Measurements from ENCODE around the gene SIVA1. TPM values are rescaled to one million over a fixed set of nuclear protein-coding genes. Genes with fewer than 3 reads are reported as not detected.

Gene SIVA1
- total RNA-seq, 1 donor from 2014 or later, result 47.9 TPM

DNA sequence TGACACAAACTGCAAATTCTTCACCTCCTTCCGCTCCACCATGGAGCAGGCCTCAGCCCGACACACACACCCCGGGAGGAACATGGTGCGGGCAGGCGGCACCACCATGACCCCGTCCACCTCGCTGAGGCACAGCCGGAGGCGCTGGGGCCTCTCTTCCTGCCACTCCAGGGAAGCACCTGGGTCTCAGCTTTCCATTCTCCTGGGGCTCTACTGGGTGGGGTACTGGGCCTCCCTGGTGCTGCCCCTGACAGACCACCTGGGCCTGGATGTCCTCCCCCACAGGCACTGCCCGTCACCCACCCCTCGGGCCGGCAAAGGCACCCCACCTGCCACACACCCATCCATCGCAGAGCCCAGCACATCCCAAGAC, 32.7 kb downstream of the SIVA1 start:
- DNase-seq, result no peak
- TF ChIP-seq, protein P1, sequence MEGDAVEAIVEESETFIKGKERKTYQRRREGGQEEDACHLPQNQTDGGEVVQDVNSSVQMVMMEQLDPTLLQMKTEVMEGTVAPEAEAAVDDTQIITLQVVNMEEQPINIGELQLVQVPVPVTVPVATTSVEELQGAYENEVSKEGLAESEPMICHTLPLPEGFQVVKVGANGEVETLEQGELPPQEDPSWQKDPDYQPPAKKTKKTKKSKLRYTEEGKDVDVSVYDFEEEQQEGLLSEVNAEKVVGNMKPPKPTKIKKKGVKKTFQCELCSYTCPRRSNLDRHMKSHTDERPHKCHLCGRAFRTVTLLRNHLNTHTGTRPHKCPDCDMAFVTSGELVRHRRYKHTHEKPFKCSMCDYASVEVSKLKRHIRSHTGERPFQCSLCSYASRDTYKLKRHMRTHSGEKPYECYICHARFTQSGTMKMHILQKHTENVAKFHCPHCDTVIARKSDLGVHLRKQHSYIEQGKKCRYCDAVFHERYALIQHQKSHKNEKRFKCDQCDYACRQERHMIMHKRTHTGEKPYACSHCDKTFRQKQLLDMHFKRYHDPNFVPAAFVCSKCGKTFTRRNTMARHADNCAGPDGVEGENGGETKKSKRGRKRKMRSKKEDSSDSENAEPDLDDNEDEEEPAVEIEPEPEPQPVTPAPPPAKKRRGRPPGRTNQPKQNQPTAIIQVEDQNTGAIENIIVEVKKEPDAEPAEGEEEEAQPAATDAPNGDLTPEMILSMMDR (IDR thresholded peaks at IDR 0.05), result no peak
- H3K27ac Mint-ChIP-seq, result no peak overlapping the region

DNA sequence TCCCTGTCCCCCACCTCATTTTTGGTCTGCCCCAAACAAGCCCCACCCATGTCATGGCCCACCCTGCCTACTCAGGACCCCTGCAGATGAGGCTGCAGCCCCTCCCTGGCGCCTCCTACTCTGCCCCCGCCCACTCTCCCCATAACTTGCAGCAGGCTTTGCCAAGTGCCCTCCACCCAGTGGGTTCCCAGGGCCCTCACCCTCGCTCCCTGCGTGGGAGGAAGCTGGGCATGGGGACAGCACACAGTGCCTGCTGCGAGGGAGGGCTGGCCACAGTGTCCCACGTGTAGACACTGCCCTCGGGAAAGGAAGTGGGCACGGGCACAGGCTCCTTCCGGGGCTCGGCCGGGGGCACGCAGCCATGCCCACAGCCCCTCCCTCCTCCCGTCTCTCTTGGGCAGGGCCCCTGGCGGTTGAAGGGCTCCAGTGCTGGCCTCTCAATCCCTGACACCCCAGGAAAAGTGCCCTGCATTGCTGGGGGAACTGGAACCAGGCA, 33.2 kb downstream of the SIVA1 start:
- Mint-ChIP-seq H3K36me3 (ENCODE audit: low read depth) (peaks cover 9% of the 10 kb centered on the region), H3K4me3 (no peak overlapping the region), H3K27ac (no peak overlapping the region), H3K4me1 (no peaks in the 10 kb centered on the region), H3K27me3 (no peaks in the 10 kb centered on the region), H3K9me3 (no peaks in the 10 kb centered on the region)
- TF ChIP-seq, protein P1 (IDR thresholded peaks at IDR 0.05), result no peak
- CTCF ChIA-PET, result interaction anchor here (1.2 kb wide), 1 partner anchor 17 kb away, joined by 3 read pairs; no protein-coding TSS in a partner anchor
- ATAC-seq (ENCODE audit: low read depth) (no peak), DNase-seq (no peak)
- intact Hi-C loops (cut with micrococcal nuclease), result no loop called here
- POLR2A ChIA-PET, result no interaction called here

More for the DNA sequence above, 32.7 kb downstream of the SIVA1 start:
- ChIA-PET POLR2A (no interaction called here), CTCF (interaction anchor here (1.2 kb wide), 1 partner anchor 17 kb away, joined by 3 read pairs; no protein-coding TSS in a partner anchor)
- Mint-ChIP-seq H3K27me3 (no peaks in the 10 kb centered on the region), H3K4me3 (no peak overlapping the region), H3K36me3 (ENCODE audit: low read depth) (peaks cover 7% of the 10 kb centered on the region), H3K4me1 (no peaks in the 10 kb centered on the region), H3K9me3 (no peaks in the 10 kb centered on the region)
- intact Hi-C loops (cut with micrococcal nuclease), result no loop called here
- ATAC-seq (ENCODE audit: low read depth), result no peak

DNA sequence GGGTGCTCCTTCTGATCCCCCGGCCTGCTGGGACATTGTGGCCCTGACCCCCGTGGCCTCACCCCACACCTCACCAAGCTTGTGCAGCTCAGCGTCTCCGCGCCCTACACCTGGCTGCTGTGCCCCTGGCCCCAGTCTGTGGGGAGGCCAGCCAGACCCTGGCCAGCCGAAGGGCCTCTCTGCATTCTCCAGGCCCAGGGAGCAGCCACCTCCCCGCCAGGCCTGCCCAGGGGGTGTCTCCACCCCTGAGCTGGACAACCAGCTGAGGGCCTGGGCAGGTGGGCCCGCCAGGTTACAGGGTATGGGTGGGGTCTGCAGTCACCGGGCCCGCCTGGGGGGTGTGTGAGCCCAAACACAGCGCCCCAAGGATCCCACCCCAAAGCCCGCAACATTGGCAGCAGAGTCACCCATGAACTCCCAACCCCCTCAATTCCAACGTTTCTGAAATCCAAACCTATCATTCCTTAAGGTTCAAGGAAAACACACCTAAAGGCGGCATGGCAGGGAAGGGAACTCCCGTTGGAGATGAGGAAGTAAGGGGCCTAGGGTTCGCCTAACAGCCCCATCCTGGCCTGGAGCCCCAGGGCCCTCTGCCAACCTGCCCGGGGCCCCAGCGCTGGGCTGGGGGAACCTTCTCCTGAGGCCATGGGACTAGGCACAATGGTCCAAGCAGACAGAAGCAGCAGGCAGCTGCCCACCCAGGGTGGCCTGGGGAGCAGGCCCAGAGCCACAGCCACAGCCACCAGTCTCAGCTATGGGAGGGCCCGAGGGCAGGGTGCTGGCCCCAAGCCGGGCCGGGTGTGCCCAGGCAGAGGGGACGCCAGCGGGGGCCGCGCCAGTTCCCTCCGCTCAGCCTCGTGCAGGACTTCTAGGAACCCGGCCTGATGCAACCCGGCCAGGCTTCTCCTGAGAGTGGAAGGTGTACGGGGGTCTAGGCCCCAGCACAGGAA, 34.1 kb downstream of the SIVA1 start:
- Mint-ChIP-seq H3K27ac (no peak overlapping the region), H3K9me3 (no peaks in the 10 kb centered on the region), H3K4me1 (peaks cover 4% of the 10 kb centered on the region), H3K36me3 (ENCODE audit: low read depth) (peaks cover 13% of the 10 kb centered on the region), H3K4me3 (no peak overlapping the region), H3K27me3 (no peaks in the 10 kb centered on the region)
- ChIA-PET POLR2A (no interaction called here), CTCF (no interaction called here)
- DNase-seq, result no peak
- intact Hi-C loops (cut with micrococcal nuclease), result no loop called here
- no peak for ATAC-seq (ENCODE audit: low read depth)
- TF ChIP-seq, protein P1 (IDR thresholded peaks at IDR 0.05), result no peak

DNA sequence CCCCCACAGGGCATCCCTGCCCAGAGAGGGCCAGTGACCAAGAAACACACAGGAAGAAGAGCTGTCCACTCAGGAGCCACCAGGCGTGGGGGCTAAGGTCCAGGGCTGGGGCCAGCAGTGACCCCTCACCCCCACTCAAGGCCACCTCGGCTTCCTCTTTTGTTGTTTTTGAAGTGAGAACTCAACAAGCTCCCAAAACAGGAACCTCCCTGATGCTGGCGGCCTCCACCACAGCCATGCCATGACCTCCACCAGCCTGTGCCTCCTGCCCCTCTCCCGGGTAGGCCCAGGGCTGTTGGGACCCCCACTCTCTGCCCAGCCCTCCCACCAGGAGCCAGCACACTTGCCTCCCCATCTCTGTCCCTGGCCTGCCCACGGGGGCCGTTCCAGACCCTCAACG, 34.8 kb downstream of the SIVA1 start:
- intact Hi-C loops (cut with micrococcal nuclease), result no loop called here
- ChIA-PET CTCF (no interaction called here), POLR2A (interaction anchor here (1.1 kb wide), 1 partner anchor 19 kb away, joined by 3 read pairs; no protein-coding TSS in a partner anchor)
- Mint-ChIP-seq H3K4me1 (peaks cover 5% of the 10 kb centered on the region), H3K4me3 (no peak overlapping the region), H3K27ac (no peak overlapping the region), H3K9me3 (no peaks in the 10 kb centered on the region), H3K36me3 (ENCODE audit: low read depth) (peaks cover 13% of the 10 kb centered on the region), H3K27me3 (no peaks in the 10 kb centered on the region)
- DNase-seq, result no peak
- TF ChIP-seq, protein P1 (IDR thresholded peaks at IDR 0.05), result no peak
- ATAC-seq (ENCODE audit: low read depth), result no peak

DNA sequence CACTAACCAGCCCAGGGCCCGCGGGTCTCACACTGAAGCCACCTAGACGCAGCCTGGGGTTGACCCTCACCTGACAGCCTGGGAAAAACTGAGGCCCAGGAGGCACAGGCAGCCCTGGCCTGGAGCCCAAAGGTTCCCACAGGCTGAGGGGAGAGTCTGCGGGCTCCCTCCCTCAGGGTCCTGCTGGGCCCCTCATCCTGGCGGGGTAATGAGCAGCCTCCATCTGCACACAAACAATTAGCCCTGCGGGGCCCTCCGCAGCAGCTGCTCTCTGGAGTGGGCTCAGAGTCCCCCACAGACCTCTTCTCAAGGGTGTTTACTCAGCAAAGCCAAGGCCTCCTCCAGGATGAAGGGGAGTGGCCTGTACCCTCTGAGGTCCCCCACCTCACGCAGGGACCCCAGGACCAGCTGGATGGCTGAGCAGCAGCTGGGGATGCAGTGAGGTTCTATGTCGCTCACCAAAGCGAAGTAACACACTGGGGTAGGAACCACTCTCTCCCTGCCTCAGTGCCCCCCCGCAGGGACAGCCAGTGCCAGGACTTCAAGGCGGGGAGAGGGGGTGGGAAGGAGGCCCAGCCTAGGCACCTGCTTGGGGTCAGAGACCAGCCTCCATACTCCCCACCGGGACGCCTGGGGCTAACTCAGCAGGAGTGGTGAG, 35.3 kb downstream of the SIVA1 start:
- Mint-ChIP-seq H3K4me1 (peaks cover 10% of the 10 kb centered on the region), H3K27ac (no peak overlapping the region), H3K36me3 (ENCODE audit: low read depth) (peaks cover 13% of the 10 kb centered on the region), H3K27me3 (no peaks in the 10 kb centered on the region), H3K9me3 (no peaks in the 10 kb centered on the region), H3K4me3 (no peak overlapping the region)
- TF ChIP-seq, protein P1 (IDR thresholded peaks at IDR 0.05), result no peak
- ATAC-seq (ENCODE audit: low read depth), result no peak
- intact Hi-C loops (cut with micrococcal nuclease), result no loop called here
- CTCF ChIA-PET, result no interaction called here
- no peak for DNase-seq
- POLR2A ChIA-PET, result interaction anchor here (0.6 to 1.1 kb wide), 2 partner anchors 20 to 690 kb away, joined by 3 to 4 read pairs; no protein-coding TSS in a partner anchor
